Stimulated activated CD4-positive, alpha-beta T cell treated with anti-CD3 and anti-CD28 coated beads, Interleukin-12 subunit alpha, Interleukin-12 subunit beta, amount 100 ng/mL, for 4 hours (primary cell): ENCODE data around the gene C9orf72.
"Not testable (repeated sequence)": the region's sequence is repeated elsewhere in the genome, so short reads cannot be mapped to it uniquely, and the experiment has no call there.

Experiments
- DNase-seq: peaks from one replicate; pipeline ENCODE4 v3.0.0-alpha.2; 2020

Gene C9orf72

DNA sequence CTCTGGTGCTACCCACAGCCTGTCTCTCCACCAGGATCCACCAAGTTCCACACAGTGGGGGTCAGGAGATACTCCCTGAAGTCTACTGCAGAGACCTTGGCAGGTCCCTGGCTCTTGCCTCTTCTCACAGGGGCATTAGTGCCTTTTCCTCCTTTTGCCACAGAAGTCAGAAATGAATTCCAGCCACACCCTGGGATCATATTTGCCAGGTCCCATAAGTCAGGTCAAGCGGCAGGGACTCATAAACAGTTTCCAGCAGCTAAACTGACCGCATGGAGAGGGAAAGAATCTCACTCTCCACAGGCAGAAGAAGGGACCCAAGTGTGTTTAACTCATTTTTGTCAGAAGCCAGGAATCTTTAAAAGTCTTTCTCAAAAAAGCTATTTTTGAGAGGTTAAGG, 62.5 kb downstream of the C9orf72 start:
- DNase-seq, result no peak

DNA sequence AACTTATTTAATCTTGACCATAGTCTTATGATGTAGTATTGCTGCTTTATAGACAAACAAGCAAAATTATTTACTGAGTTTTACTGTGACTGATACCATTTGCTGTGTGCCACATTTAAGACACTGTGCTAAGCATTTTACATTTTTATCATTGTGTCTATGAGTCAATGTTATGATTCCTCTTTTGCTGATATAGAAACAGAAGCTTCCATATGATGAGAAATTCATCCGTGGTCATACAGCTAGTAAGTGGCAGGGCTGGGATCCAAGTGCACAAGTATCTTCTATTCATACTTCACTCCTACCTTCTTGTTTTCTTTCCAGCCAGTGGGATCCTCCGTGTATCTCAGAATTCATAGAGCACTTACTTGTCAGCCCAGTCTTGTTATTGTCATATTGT, 66.3 kb downstream of the C9orf72 start:
- no peak for DNase-seq

DNA sequence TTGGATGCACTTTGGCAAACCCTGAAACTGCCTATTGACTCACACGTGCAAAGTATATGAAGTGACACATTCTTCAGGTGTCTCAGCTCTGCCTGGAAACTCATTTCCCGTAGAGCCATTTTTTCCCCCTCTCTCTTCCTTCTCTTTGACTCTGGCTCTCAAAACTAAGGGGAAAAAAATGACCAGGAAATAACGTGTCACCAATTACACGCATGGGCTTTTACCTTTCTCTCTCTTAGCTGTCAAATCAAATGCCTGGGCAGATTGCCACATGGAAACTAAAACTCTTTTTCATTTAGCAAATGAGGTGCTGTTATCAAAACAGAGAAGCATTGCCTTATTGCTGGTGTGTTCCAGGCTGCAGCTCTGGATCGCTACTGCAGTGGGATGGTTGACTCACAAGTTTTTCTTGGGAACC, 67.5 kb downstream of the C9orf72 start:
- DNase-seq, result no peak

DNA sequence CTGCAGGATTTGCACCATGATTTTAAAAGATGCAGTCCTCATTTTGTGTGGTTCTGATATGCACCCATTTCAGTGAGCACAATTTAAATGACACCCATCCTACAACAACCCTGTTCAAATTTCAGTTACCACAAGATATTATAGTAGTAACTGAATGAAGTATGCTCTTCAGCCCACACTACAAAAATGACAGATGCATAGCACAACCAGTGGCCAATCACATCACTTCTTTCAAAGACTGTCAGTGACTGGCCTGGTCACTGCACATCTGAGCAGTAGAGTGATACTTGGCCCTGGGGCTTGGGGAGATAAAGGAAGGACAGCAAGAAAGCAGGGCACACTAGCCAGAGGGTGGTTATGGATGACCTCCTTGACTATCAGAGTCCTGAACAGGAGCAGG, 69.0 kb downstream of the C9orf72 start:
- DNase-seq, result no peak

DNA sequence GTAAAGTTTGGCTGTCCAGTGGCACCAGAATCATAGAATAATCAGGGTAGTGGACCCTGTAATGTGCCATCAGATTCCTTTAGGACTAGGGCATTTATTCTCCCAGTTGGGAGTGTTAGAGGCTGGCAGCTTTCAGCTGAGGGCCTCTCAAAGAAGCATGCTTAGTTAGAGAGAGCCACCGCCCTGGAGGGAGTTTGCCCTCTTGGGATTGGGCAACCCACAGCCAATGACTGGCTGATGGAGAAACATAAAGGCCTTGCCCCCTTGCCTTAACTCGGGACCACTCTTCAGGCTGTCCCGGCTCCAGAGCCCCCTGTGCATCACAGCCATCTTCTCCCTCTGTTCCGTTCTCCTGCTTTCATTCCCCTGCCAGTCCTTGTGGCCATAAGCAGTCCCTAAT, 69.7 kb downstream of the C9orf72 start:
- no peak for DNase-seq

DNA sequence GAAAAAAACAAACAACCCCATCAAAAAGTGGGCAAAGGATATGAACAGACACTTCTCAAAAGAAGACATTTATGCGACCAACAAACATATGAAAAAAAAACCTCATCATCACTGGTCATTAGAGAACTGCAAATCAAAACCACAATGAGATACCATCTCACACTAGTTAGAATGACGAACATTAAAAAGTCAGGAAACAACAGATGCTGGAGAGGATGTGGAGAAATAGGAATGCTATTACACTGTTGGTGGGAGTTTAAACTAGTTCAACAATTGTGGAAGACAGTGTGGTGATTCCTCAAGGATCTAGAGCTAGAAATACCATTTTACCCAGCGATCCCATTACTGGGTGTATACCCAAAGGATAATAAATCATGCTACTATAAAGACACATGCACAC, 72.4 kb downstream of the C9orf72 start:
- DNase-seq, result not testable (repeated sequence)

DNA sequence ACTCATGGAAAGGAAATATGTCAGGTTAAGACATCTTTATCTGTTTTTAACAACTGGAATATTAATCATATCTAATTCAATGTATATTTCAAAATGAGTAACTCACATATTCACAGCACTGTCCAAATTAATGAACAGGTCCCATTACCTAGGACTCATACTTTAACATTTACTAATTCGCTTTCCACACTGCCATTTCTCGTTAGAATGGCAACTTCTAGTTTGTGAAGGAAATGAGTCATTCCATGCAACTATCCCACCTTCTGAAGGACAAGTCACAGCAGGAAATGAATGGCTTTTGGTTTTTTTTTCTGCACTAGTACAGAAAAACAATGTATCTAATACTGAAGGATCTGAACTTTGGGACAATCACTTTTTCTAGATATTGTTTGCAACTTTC, 73.8 kb downstream of the C9orf72 start:
- DNase-seq, result no peak

DNA sequence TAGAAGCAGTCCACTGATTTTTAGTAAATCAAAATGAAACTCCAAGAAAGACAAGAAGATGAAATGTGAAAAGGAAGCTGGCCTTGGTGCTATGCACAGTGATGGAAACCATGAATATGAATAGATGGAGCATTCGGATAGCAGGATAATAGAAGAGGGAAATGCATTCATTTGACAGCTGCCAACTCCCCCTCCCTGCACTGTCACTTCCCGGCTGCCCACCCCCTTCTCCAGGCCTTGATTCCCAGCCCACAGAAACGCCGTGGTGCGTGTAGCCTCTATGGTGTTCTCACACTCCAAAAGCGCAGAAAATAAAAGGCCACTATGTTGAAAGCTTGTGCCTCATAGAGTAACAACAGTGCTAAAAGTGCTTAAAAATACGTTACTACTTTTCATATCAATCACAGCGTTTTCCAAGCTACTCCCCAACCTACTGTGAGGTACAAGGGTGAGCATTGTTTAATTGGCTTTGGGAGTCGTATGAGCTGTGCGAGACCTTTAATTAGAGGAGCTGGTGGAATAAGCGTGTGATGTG, 75.3 kb downstream of the C9orf72 start:
- no peak for DNase-seq
